ENCODE data around the gene CLSTN1. TPM values are rescaled to one million over a fixed set of nuclear protein-coding genes. Genes with fewer than 3 reads are reported as not detected.

CLSTN1 gene
- total and polyA plus RNA-seq, 2 of the 8 experiments (the other 6 are each of a cell fraction or from before 2014, with no cell fraction given), result 34.2 to 97.4 TPM

- no peak for TF ChIP-seq ATF2 (IDR thresholded peaks at IDR 0.05; ENCODE audit: low read length)
- no peak for TF ChIP-seq NRF1 (IDR thresholded peaks at IDR 0.05; ENCODE audit: low read depth, low read length)
- TF ChIP-seq RBBP5 (IDR thresholded peaks at IDR 0.05; ENCODE audit: borderline replicate concordance, low read depth, low read length), result no peak
These were observed 132.7 kb downstream of the CLSTN1 start (continued) for GRCh38 chr1:9691108-9691445.

Data from H1 (cell line).